Stimulated activated CD4-positive, alpha-beta T cell treated with anti-CD3 and anti-CD28 coated beads, Interleukin-12 subunit alpha, Interleukin-12 subunit beta, amount 100 ng/mL, for 48 hours (primary cell): ENCODE data around the gene KHDC4.

Experiments
- DNase-seq, 3 donors: peaks; one replicate each; pipeline ENCODE4 v3.0.0-alpha.2; 2020; ENCODE audit warnings: low read depth in 2 of 3, low spot score in 1 of 3

Gene KHDC4

DNA sequence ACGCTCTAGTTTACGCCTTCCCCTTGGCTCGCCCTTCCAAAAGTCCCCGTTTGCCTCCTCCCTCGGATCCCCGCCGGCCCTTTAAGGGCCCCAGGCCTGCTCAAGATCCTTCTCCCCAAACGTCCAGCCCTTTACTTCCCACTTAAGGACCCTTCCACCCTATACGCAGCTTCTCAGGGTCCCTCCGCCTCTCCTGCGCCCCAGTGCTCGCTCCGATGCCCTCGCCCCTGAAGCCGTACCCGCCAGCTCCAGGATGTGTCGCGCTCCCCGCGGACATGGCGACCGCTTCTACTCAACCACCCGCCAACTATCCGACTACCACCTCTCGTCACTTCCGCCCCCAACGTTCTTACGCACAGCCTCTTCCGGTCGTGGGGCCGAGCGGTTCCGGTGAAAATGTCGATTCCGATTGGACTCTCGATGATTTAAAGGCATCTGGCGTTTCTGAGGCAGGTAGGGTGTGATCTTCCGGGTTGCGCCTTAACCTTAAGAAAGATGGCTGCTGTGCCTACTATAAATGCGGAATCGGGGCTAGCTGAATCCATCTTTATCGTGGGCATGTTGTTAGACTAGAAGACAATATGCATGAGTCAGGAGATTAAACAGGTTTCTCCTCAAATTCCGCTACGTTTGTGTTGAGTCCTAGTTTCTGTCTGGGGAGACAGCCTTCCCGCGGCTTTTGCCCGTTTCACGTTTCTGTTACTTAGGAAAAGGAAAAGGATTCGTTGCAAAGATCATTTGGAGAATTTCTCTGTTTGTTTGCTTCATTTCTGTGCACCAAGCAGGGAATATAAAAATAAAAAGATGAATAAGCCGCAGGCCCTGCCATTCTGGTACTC is at the start of gene KHDC4:
TSS of gene KHDC4 (minus strand) at position 317 of the 839 bp plus-strand sequence. CDS start at position 277, 40 bp downstream.
- DNase-seq, result peak; percentile 88 to 91 (median 89)

- DNase-seq, result no peak
Observed at GRCh38 chr1:155983191-155984024, 49.2 kb upstream of the KHDC4 start.

DNA sequence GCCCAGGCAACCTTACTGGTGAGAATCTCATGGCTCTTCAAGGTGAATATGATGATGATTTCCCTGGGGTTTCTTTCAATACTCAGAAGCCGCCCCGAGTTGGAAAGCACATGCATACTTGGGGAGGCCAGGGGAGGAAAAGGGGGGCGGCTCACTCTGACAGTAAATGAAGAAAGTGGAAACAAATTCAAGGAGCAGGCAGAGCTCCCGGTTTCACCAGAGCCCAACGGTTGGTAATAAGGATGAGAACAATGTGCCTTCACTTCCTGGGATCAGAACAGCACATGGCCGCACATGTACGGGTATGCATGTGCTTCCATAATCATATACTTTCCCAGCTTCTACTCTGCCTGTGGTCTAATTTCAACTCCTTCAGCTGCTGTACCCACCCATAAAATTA is 47.9 kb upstream of the KHDC4 start:
- no peak for DNase-seq

DNA sequence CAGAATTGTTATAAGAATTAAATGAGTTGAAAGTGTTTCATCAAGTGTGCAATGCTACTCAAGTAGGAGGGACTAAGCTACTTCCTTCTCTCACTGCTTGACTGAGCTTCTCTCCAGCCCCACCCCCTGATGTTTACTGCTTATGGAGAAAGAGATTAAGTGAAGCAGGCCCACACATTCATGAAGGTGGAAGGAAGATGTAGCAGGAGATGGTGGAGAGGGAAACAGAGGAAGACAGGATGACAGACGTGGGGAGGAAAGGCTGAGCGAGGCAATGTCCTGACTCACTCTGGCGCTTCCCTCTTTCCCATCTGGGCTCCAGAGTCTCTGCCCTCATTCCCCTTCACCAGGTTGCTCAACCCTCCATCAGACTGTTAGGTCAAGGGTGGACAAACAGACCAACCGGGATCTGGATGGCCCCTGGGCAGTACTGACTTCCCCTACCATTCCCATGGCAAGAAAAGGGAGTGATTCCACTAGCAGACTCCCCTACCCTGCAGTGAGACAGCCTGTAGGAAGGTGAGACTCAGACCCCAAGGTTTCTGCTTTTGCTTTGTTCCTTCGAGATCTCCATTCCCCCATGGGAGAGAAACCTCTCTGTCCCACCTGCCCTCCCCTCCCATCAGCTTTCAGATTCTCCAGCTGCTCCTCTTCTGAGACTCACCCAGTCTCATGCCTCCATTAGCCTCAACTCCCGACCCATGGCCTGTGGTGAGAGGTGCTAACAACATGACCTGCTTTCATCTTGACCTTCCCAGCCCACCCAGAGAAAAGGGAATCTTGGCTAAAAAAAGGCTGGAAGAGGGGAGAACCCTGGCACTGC is 47.3 kb upstream of the KHDC4 start:
- no peak for DNase-seq

DNA sequence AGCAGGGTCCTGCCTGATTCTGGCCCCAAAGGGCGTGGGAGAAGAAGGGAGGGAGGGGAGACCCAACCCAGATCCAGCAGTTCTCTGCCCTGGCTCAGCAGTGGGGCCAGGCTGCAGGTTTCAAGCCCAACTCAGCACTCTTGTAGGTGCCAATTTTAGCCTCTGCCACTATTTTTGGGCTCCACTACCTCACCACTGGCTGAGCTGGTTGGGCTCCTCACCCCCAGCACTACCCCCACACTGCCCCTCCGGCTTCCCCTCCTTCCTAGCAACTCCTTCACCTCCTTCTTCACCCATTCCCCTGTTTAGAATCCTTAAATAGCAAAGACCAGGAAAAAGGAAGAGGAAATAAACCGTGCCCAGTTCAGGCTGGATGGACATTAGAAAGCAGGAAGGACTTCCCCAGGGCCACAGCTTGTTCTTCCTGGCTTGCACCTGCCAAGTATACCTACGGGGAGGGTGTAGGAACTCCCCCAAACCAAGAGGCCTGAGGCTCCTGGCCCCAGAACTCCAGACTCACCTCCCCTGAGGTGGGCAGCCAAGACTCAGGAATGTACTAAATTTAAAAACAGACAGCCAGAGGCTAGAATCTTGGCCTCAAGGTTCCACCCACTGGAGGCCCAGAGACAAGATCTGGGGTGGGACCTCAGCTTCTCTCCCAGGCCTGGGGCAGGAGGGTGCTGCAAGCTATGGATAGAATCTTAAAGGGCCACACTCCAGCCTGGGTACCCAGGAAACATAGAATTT is 45.6 kb upstream of the KHDC4 start:
- DNase-seq, result no peak

DNA sequence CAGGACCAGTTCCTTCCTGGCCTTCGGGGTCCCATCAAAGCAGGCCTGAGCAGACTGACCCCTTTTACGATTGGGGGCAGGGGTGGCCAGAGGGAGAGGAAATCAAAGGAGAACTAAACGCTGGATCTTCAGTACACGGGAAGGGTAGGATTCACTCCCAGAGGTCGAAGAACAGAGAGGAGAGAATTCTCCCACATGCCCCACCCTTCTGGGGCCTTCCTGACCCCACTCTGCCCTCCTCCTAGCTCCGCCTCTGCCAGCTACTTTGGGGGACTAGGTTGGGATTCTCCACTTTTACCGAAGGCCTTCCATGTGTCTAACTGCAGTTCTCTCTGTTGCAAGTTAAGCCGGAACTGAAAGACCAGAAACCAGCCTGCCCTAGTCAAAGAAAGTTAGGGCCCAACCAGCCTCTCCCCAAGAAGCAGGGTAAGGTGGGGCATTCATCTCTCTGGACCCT is 44.8 kb upstream of the KHDC4 start:
- DNase-seq, result no peak

- DNase-seq, result peak; percentile 62 to 77 (median 72)
Observed at GRCh38 chr1:155978325-155978972, 44.2 kb upstream of the KHDC4 start, which contains the start of gene ARHGEF2. Gene ARHGEF2, minus strand, starts transcription at chr1:155978547. Its CDS starts 120 bp downstream, at chr1:155978427.

GRCh38 chr1:155977690-155978324 is 43.6 kb upstream of the KHDC4 start:
- peak; percentile 51 to 63 (median 63) for DNase-seq

- no peak for DNase-seq
Observed at GRCh38 chr1:155976913-155977689, 42.9 kb upstream of the KHDC4 start.

GRCh38 chr1:155976062-155976912 is 42.1 kb upstream of the KHDC4 start:
- peak in 1 of 3 donors; percentile 50 for DNase-seq

GRCh38 chr1:155975375-155976061 is 41.3 kb upstream of the KHDC4 start:
- no peak for DNase-seq

- DNase-seq, result no peak
Observed at GRCh38 chr1:155974208-155975115, 40.2 kb upstream of the KHDC4 start.

- DNase-seq, result no peak
Observed at GRCh38 chr1:155973723-155974122, 39.5 kb upstream of the KHDC4 start.

GRCh38 chr1:155971910-155972809 is 37.9 kb upstream of the KHDC4 start:
- DNase-seq, result no peak
